B cell (primary cell): ENCODE results near the gene TUBA8. TPM values are rescaled to one million over a fixed set of nuclear protein-coding genes. Genes with fewer than 3 reads are reported as not detected.
A peak's percentile ranks its signal among the peaks of the same experiment; 100 is the strongest.

ENCODE experiments used
- ATAC-seq: fragments of 200-7000 bp; cut with Tn5 transposase; one replicate; pipeline ENCODE4 v1.10.0; 2021; ENCODE audit warnings: low read depth, mild to moderate bottlenecking, moderate number of reproducible peaks, moderate library complexity
- CTCF ChIA-PET: fragments of 350-600 bp; sonication (Branson Sonifier 250); formaldehyde crosslinking; loops from one replicate; lab custom pipeline; 2021; ENCODE audit warnings: antibody characterized with exemption, inconsistent platforms; lab: Charles Lee
- POLR2A ChIA-PET: fragments of 350-600 bp; sonication (Branson Sonifier 250); formaldehyde crosslinking; loops from one replicate; lab custom pipeline; 2021; ENCODE audit warnings: antibody characterized with exemption; lab: Charles Lee
- DNase-seq: peaks from one replicate; pipeline ENCODE4 v3.0.0; 2013
- H2AFZ ChIP-seq: 2 replicates; pipeline ENCODE4 v1.6.1; 2012; ENCODE audit warnings: mild to moderate bottlenecking, low read depth, low read length; ENCODE audit not compliant: insufficient read depth, poor library complexity, severe bottlenecking
- H3K27ac ChIP-seq, 2 donors: 1 replicate in 1 of 2; 2 replicates in 1 of 2; pipeline ENCODE4 v1.5.1; 2012 to 2013; ENCODE audit warnings: low read length in 2 of 2, mild to moderate bottlenecking in 2 of 2, moderate library complexity in 1 of 2
- H3K27me3 ChIP-seq, 4 experiments: fragments of 200-600 bp in 1 of 4; sonication (generic) in 1 of 4; replicated peaks in 1 of 4; 1 replicate in 2 of 4; 2 replicates in 2 of 4; pipeline versions ENCODE4 v1.6.1 to v1.7.0; 2013 to 2016; ENCODE audit warnings: low read length in 3 of 4, mild to moderate bottlenecking in 2 of 4, mixed read lengths in 1 of 4, moderate library complexity in 1 of 4; ENCODE audit not compliant: insufficient read depth in 4 of 4, control insufficient read depth in 3 of 4; ENCODE audit errors: control extremely low read depth in 1 of 4
- H3K36me3 ChIP-seq, 2 experiments: replicated peaks in 1 of 2; 1 replicate in 1 of 2; 2 replicates in 1 of 2; pipeline versions ENCODE4 v1.6.1 to v1.7.1; 2013; ENCODE audit warnings: low read length in 1 of 2; ENCODE audit not compliant: insufficient read depth in 2 of 2, control insufficient read depth in 1 of 2; ENCODE audit errors: control extremely low read depth in 1 of 2, extremely low read depth in 1 of 2
- H3K4me1 ChIP-seq, 2 donors: fragments of 200-600 bp in 1 of 2; sonication (generic) in 1 of 2; 1 replicate in 1 of 2; 2 replicates in 1 of 2; pipeline versions ENCODE4 v1.5.1 to v1.6.1; 2013 to 2017; ENCODE audit warnings: low read length in 2 of 2; ENCODE audit not compliant: control insufficient read depth in 2 of 2, insufficient read depth in 2 of 2
- H3K4me2 ChIP-seq: replicated peaks from 2 replicates; pipeline ENCODE3; 2012; ENCODE audit warnings: mild to moderate bottlenecking, low read depth, low read length; ENCODE audit not compliant: poor library complexity, severe bottlenecking
- H3K4me3 ChIP-seq, 5 experiments: fragments of 200-600 bp in 1 of 5; sonication (generic) in 1 of 5; 1 replicate in 3 of 5; 2 replicates in 2 of 5; pipeline versions ENCODE4 v1.5.1 to v1.7.0; 2011 to 2016; ENCODE audit warnings: low read length in 4 of 5, mild to moderate bottlenecking in 4 of 5, low read depth in 2 of 5, control low read depth in 1 of 5, moderate library complexity in 1 of 5; ENCODE audit not compliant: insufficient read depth in 1 of 5; ENCODE audit errors: control extremely low read depth in 1 of 5, extremely low read depth in 1 of 5
- H3K79me2 ChIP-seq: fragments of 200-600 bp; sonication (generic); one replicate; pipeline ENCODE4 v1.6.0; 2016; ENCODE audit warnings: low read length; ENCODE audit not compliant: control insufficient read depth, insufficient read depth
- H3K9ac ChIP-seq: fragments of 200-600 bp; sonication (generic); 2 replicates; pipeline ENCODE4 v1.6.1; 2017; ENCODE audit warnings: mild to moderate bottlenecking, low read length, moderate library complexity
- H3K9me3 ChIP-seq, 3 donors: one replicate each; pipeline versions ENCODE4 v1.6.1 to v1.7.1; 2013; ENCODE audit warnings: low read length in 2 of 3; ENCODE audit not compliant: control insufficient read depth in 2 of 3, insufficient read depth in 1 of 3; ENCODE audit errors: control extremely low read depth in 1 of 3
- H4K20me1 ChIP-seq: 2 replicates; pipeline ENCODE4 v1.6.0; 2012; ENCODE audit warnings: mild to moderate bottlenecking, low read length; ENCODE audit not compliant: insufficient read depth, control insufficient read depth, poor library complexity, severe bottlenecking
- H3K27ac Mint-ChIP-seq: one replicate; pipeline ENCODE4 v1.8.0; 2021; ENCODE audit warnings: mixed read lengths
- H3K27me3 Mint-ChIP-seq: one replicate; pipeline ENCODE4 v1.8.0; 2021; ENCODE audit warnings: mixed read lengths
- H3K4me1 Mint-ChIP-seq: one replicate; pipeline ENCODE4 v1.8.0; 2021; ENCODE audit warnings: mixed read lengths
- H3K4me3 Mint-ChIP-seq: one replicate; pipeline ENCODE4 v1.8.0; 2021; ENCODE audit warnings: mixed read lengths
- H3K9me3 Mint-ChIP-seq: one replicate; pipeline ENCODE4 v1.8.0; 2022; ENCODE audit warnings: mixed read lengths; ENCODE audit not compliant: insufficient read depth
- EZH2 ChIP-seq: IDR thresholded peaks from 2 replicates; pipeline ENCODE4 v1.6.1; 2012; ENCODE audit warnings: borderline replicate concordance, low read depth, mild to moderate bottlenecking, moderate library complexity, low read length; ENCODE audit not compliant: insufficient read depth, poor library complexity, severe bottlenecking
- WGBS: methylation state at CpG from one replicate; pipeline ENCODE4 v1.1.5; 2013; ENCODE audit warnings: missing lambda C conversion rate; ENCODE audit not compliant: insufficient coverage; 5-methylcytosine and 5-hydroxymethylcytosine counted together
- intact Hi-C: fragments of 100-400 bp; cut with micrococcal nuclease; formaldehyde crosslinking; loops from one replicate; pipeline ENCODE4 v1.10.0; 2022
- polyA plus RNA-seq: library from polyadenylated mRNA; depleted of rRNA; stranded (reverse); fragments of >200 nt; gene quantifications from 2 replicates; pipeline ENCODE4 v1.2.3, GENCODE V29; 2012
- total RNA-seq, 2 donors: library from RNA; stranded (reverse); fragments of 120-200 nt in 1 of 2; gene quantifications; 1 replicate in 1 of 2; 2 replicates in 1 of 2; pipeline versions ENCODE4 v1.2.3 to v1.2.4, GENCODE V29; 2013 to 2022
- TF ChIP-seq, protein P1 (sequence below): fragments of 200-600 bp; IDR thresholded peaks from one replicate; pipeline ENCODE4 v1.8.0; 2022; ENCODE audit warnings: antibody characterized with exemption, mild to moderate bottlenecking

The TUBA8 gene
- total and polyA plus RNA-seq, 2 donors (not counting 1 experiment from before 2014, with no cell fraction given), result 1.8 to 3.4 TPM

DNA sequence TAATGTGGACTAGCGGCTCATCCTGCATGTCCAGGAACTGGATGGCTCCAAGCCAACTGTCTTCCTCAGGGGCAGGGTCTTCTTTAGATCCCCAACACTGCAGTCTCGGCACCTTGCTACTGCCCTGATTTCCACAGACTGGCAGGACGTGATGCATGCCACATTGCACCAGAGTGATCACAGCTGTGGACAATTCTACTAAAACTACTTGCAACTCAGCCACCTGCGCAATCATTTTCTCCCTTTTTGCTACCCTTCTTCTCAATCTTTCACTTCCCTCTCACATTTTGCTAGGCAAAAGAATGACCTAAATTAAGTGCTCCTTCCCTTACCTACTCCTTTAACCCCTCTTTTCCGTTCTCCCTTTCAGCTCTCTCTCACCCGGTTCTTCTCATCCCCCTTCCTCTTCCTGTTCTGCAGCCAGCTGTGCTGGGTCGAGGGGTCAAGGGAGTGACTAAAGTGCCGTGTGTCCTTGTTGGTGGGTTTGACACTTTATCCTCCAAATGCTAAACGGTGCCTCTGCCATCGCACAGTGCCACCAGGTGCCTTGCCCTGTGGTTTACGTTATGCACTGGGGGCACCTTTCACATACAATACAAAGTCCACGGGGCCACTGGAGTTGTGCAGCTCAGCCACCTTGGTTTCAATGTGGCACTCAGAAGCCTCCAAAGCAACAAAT is 44.3 kb upstream of the TUBA8 start:
- CTCF ChIA-PET, result interaction anchor here (1.3 to 3.5 kb wide), 5 partner anchors 9 to 236 kb away, joined by 3 to 38 read pairs (median 7); partner anchors contain the start of gene PEX26
- H3K27ac Mint-ChIP-seq, result peak overlapping the region; percentile 87

More for the DNA sequence above, 44.3 kb upstream of the TUBA8 start:
- H3K4me3 Mint-ChIP-seq, result peak overlapping the region; percentile 79
- no peaks in the 10 kb centered on the region for H4K20me1 ChIP-seq
- H3K4me2 ChIP-seq, result peak overlapping the region; percentile 63
- H3K36me3 ChIP-seq, result no peaks in the 10 kb centered on the region
- peak overlapping the region; percentile 58 to 71 for H3K27ac ChIP-seq
- H3K4me3 ChIP-seq, result peak overlapping the region in 3 of 5 experiments; percentile 12 to 28 (median 23)
- no peak for TF ChIP-seq EZH2
- TF ChIP-seq, protein P1, sequence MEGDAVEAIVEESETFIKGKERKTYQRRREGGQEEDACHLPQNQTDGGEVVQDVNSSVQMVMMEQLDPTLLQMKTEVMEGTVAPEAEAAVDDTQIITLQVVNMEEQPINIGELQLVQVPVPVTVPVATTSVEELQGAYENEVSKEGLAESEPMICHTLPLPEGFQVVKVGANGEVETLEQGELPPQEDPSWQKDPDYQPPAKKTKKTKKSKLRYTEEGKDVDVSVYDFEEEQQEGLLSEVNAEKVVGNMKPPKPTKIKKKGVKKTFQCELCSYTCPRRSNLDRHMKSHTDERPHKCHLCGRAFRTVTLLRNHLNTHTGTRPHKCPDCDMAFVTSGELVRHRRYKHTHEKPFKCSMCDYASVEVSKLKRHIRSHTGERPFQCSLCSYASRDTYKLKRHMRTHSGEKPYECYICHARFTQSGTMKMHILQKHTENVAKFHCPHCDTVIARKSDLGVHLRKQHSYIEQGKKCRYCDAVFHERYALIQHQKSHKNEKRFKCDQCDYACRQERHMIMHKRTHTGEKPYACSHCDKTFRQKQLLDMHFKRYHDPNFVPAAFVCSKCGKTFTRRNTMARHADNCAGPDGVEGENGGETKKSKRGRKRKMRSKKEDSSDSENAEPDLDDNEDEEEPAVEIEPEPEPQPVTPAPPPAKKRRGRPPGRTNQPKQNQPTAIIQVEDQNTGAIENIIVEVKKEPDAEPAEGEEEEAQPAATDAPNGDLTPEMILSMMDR, result no peak
- peak overlapping the region; percentile 21 for H3K9ac ChIP-seq
- no peaks in the 10 kb centered on the region for H3K79me2 ChIP-seq
- 8% methylated on average over 8 of the region's 12 CpGs for WGBS
- H3K9me3 Mint-ChIP-seq, result no peaks in the 10 kb centered on the region
- intact Hi-C loops, result loop anchor here (1.0 kb wide), 2 partner anchors 9 to 23 kb away; no protein-coding TSS in a partner anchor
- H3K27me3 ChIP-seq, result no peaks in the 10 kb centered on the region
- H2AFZ ChIP-seq, result peak overlapping the region; percentile 45
- H3K27me3 Mint-ChIP-seq, result no peaks in the 10 kb centered on the region
- H3K4me1 ChIP-seq, result peaks cover 55 to 65% of the 10 kb centered on the region in 2 donors
- H3K4me1 Mint-ChIP-seq, result peaks cover 72% of the 10 kb centered on the region
- POLR2A ChIA-PET, result interaction anchor here (0.6 to 2.5 kb wide), 2 partner anchors 9 to 68 kb away, joined by 3 to 13 read pairs; no protein-coding TSS in a partner anchor
- no peaks in the 10 kb centered on the region for H3K9me3 ChIP-seq
- ATAC-seq (peak; percentile 74), DNase-seq (peak; percentile 69)
